GM21528 (cell line): ENCODE results near the gene ELK3.

Experiments
- ATAC-seq: cut with Tn5 transposase; IDR thresholded peaks from one replicate; pipeline ENCODE4 v1.9.1; 2021; ENCODE audit warnings: mild to moderate bottlenecking, moderate library complexity; ENCODE audit not compliant: unreplicated experiment, low FRiP score

Gene ELK3

DNA sequence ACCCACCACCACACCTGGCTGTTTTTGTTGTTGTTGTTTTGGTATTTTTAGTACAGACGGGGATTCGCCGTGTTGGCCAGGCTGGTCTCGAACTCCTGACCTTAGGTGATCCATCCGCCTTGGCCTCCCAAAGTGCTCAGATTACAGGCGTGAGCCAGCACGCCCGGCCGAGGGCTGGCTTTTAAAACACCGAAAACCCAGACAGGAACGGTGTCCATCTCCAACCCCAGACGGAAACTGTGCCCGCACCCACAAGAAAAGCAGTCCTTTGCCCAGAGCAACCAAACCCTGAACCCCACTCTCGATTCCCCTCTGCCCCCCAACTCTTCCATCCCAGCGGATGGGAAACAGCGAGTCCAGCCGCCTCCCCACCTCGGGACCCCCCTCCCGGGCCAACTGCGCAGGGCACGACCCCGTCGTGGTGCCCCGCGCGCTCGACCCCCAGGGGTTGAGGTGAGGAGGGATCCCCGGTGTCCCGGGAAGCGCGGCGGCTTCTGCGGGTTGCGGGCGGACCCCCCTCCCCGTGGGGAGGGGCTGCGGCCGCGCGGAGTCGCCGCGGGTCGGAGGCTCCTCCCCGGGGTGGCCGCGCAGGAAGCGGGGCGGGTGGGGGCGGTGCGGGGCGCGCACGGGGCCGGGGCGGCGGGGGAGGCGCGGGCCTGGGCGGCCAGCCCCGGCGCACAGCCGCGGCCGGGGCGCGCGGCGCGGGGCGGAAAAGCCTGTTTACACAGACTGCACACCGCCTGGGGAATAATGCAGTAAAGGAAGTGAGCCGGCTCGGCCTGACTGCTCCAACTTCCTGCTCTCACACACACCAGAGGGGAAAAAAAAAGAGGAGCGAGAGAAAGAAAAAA, at the start of gene ELK3:
Gene ELK3 (plus strand): TSS at position 651 of the 851 bp plus-strand sequence.
- peak; percentile 44 for ATAC-seq

DNA sequence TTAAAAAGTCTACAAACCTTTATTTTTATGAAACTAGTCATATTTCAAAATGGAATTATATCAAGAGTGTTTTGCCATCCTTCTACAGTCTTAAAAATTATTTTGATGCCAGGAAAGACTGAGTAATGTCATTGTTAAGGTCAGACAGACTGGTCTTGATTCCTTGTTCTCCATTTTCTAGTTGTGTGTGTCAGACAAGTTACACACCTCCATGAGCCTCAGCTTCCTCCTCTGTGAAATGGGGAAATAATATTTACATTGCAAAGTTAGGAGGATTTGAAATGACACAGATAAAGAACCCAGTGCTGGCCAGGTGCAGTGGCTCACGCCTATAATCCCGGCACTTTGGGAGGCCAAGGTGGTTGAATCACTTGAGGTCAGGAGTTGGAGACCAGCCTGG, 47.4 kb upstream of the ELK3 start:
- ATAC-seq, result no peak

DNA sequence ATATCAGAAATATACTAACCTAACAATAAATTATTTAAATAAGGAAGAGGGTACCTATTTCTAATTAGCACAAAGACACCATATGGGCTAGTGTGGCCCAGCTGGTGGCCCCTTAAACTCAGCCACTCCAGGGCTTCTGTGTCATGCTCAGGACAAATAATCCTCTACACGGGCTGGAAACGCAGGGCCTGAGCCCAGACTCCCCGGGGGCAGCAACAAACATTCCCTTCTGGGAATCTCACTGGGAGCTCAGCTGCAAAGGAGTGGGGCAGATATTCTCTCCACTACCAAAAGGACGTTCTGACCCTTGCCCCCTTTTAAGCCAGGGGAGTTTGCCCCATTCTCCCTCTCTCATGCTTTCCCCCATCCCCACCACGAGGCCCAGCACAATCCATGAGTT, 43.7 kb upstream of the ELK3 start:
- ATAC-seq, result no peak

DNA sequence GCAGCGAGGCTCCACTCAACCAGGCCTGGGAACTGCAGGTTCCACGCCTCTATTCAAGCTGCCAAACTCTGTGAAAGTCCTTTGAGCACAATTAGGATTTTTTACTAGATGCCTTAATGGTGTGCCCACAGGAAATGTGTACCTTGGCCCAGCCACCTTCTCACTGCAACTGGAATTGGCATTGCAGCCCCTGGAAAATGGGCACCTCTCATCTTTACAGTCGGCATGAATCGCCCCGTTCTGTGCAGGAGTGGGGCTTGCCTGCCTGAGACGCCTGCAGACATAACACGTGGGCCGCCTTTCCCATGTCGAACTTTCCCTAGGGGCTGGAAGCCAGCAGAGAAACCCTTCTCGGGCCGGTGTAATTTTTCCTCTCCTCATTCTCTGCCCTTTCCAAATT, 42.0 kb upstream of the ELK3 start:
- no peak for ATAC-seq

DNA sequence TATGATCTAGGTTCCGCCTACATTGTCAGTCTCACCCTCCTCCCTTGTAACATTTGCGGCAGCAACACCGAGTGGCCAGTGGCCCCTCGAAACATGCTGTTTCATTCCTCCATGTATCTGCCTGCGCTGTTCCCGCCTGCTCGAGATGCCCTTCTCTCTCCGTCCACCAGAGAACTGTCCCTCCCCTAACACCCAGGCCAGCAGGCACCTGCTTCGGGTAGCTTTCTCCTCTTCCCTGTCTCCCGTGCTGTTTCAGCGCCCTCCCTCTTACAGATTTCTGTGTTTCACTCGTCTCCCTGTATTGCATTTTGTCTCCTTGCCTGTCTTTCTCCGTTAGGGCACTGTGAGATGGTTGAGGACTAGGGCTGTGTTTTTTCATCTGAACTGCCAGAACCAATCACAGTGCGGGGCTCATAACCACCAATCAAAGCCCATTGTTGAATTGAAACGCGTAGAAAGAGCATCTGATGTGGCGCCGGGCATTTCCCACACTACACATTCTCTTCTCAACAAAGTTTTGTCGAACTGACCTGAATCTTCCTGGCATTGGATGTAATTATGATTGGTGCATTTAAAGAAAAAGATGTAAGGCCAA, 40.9 kb upstream of the ELK3 start:
- ATAC-seq, result no peak

DNA sequence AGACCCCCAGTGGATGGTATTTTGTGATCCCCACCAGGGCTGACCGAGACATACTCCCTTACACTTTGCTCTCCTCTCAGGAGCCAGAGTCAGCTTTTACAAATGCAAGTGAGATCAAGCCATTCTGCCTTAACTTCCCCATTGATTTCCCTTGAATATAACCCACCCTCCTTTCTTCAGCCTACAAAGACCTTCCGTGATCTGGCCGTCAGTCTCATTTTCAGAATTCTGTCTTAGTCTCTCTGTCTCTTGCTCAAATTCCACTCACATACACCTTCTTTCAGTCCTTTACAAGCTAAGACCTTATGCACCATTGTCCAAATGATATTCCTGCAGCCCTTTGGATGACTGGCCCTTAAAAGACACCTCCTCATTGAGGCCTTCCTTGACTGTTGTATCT, 39.0 kb upstream of the ELK3 start:
- ATAC-seq, result no peak

DNA sequence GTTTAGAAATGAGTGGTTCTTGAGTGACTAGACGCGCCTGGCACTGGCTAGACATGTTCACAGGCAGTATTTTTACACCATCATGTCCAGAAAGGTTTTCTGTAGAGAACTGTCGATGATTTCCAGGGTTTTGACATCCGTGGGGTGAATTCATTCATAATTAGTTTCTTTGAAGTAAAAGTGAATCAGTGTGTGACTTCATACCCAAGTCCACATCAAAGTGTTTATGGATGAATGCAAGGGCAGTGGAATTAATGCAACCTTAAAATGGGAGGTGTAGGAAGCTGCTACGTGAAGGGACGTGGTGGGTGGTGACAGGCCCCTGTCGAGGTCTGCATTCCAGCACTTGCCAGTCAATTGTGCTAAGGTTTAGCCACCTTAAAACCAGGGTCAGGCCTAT, 38.4 kb upstream of the ELK3 start:
- no peak for ATAC-seq

DNA sequence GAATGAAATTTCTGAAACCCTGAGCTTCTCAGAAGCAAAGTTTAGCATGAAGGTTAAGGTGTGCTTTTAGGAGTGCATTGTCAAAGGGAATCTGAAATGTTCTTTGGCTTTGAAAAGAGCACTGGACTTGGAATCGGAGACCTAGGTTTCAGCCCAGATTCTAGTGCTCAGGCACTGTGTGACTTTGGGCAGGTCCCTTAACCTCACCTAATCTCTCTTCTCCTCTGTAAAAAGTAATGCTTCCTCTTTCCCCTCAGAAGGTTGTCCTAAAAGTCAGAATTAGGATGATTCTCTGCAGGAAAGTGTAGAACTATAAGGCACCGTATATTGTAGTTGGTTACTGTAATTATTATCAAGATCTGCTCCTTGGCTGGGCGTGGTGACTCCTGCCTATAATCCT, 38.0 kb upstream of the ELK3 start:
- ATAC-seq, result no peak

DNA sequence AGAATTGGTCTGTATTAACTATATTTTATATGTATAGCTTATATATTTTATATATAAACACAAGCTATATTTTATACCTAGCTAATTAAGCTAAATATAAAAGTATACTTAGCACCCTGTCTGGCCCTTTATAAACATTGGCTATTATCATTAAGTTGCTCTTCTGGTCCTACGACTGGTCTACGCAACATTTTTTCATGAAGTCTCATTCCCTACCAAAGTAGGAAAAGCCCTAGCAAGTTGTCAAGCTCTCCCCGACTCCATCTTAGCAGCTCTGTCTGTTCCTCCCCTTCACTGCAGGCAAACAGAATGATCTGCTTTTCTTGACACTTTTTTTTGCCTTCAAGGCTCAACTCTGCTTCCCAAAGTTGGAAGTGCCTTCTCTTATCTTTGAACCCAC, 36.7 kb upstream of the ELK3 start:
- ATAC-seq, result no peak

DNA sequence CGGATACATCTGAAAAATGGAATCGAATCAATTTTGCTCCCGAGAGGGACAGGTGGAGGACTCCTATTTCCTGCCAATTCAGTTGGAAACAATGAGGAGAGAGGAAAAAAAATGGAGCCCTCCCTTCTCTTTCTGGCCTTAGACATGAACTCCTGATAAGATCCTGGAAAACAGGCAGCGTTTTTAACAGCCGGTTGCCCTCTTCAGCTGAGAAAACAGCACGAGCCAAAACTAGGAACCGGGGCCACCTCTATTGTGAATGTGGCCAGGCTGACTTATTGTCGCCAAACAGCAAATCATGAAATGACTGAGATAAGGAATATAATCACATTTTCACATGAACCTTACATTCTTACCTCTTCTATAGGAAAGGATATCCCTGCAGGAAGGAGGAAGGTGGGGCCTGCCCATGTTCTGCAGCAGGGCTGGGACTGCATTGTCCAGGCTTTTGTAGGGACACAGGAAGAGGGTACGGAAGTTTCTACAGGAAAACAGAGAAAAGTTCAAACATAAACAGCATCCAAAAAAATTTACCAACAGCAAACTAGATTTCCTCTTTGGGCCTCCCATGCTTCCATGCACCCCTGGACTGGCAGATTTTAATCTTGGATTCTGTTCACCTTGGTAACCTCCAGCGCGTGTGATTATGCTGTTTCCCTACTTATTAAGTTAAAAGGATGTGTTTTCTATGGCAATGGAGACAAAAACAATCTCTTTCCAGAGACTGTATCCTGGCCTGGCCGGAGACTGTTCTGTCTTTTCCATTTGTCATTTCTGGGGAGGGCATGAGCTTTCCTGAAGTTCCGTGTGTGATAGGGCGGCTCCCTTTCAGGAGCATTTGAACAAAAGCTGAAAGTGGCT, 29.0 kb upstream of the ELK3 start:
- ATAC-seq, result no peak

DNA sequence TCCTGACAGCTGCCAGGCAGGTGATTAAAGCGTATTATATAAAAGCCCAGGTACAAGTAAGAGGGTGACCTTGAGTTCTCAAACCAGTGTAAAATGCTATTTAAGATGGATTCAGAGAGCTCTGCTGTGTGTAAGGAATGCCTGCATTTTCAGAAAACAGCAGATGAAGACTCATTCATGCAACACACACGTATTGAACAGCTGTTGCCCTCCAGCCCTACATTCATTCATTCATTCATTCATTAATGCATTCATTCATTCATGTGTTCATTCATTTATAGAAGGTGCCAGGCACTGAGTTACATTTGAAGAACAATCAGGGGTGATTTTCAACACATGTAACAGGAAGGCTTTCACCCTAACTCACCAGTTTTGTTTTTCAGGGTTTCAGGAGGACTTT, 27.4 kb upstream of the ELK3 start:
- ATAC-seq, result no peak

DNA sequence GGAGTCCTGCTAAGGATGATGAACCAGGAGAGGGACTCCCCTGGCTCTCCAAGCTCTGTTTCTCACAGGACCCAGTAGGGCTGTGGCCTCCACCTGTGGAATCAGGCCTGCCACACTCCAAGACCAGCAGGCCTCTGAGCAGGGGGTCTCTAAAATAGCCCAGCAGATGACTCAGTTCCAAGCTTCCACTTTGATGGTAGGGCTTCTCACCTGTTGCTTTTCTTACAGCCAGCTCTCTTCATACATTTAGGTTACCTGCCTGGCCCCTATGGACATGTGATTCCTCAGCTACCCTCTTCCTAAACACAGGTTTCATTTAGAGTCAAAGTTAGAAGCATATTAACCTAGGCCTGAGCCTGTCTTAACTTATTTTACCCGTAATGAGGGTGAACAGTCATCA, 26.7 kb upstream of the ELK3 start:
- ATAC-seq, result no peak

DNA sequence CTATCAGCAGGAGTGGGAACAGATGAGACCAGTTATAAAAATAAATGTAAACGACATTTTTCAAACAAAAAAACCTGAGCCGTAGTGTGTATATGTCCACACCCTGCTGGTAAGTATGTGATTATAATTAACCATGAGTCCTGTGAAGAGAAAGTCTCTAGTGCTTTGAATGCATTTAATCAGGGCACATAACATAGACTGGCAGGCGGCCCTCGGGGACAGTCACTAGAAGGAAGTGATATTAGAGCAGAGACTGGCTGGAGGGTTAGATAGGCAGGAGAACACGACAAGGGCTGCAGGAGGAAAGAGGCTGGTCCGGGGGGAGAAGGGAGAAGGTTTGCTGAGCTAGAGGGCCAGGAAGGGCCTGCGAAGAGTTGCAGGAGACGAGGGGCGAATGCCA, 23.8 kb upstream of the ELK3 start:
- ATAC-seq, result no peak

DNA sequence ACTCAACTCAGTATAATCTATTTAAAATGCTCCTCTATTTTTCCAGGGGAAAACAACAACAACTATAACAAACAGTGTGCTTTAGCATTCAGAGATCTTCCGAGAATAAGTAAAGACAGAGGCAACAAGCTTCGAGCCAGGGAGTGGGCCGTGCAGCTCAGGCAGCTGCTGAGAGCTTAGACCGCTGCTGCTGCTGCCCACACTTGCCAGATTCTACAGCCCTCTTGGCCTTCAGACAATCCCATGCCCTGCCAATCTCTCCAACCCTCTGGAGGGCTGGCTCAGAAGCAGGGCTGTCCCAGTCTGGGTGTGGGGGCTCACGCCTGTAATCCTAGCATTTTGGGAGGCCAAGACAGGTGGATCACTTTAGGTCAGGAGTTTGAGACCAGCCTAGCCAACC, 23.4 kb upstream of the ELK3 start:
- ATAC-seq, result no peak

DNA sequence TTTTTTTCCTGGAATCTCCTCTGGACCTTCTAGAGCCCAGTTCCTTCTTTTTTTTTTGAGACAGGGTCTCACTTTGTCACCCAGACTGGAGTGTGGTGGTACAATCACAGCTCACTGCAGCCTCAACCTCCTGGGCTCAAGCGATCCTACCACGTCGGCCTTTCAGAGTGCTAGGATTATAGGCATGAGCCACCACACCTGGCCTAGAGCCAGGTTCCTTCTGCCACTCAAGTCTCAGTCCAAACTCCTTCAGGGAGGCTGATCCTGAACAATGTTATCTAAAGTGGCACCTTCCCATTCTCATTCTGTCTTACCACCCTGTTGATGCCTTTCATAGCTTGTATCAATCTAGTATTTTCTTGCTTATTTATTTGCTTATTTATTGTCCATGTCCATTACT, 22.3 kb upstream of the ELK3 start:
- ATAC-seq, result no peak

DNA sequence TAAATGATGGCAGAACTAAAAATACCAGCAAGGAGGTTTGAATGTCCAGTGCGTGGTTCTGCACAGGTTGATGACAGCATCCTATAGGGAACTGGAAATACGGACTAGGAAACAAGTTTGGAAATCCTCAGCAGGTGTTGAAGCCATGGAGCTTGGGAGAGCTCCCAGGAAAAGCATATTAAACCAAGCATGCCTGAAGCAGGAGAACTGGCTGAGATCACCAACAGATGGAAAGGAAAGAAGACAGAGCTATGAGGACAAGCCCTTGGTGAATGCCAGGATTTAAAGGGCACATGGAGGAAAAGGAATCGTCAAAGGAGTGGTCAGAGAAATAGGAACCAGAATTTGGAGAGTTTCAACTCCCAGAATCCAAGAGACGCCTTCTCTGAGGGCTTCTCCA, 21.2 kb upstream of the ELK3 start:
- ATAC-seq, result no peak

DNA sequence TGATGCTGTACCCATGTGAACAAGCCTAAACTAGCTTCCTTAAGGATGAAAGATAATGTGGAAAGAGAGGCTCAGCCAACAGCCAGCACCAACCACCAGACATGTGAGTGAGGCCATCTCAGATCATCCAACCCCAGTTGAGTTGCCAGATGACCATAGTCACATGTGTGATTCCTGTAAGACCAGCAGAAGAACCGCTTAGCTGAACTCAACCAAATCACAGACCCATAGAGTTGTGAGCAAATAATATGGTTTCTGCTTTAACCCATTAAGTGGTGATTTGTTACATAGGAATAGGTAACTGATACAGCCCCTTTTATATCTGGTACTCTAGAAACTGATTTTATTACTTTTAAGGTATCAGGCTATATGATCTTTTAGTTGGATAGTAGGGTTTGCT, 17.6 kb upstream of the ELK3 start:
- no peak for ATAC-seq

DNA sequence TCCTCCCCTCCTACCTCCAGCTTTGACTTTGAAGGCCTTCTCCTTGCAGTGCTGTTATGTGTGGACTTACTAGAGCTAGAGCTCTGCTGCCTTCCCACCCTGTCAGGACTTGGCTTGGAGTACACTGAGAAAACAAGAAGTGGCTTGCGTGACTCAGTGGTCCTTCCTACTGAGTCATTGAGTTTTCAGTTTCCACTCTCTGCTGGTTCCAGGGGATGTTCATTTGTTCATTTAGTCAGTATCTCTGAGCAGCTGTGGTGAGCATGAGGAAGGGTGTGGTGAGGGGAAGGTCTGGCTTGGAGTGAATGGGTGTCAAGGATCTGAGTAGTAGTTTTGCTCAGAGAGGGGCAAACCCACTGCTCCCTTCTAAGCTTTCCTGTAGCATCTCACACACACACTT, 17.2 kb upstream of the ELK3 start:
- no peak for ATAC-seq

DNA sequence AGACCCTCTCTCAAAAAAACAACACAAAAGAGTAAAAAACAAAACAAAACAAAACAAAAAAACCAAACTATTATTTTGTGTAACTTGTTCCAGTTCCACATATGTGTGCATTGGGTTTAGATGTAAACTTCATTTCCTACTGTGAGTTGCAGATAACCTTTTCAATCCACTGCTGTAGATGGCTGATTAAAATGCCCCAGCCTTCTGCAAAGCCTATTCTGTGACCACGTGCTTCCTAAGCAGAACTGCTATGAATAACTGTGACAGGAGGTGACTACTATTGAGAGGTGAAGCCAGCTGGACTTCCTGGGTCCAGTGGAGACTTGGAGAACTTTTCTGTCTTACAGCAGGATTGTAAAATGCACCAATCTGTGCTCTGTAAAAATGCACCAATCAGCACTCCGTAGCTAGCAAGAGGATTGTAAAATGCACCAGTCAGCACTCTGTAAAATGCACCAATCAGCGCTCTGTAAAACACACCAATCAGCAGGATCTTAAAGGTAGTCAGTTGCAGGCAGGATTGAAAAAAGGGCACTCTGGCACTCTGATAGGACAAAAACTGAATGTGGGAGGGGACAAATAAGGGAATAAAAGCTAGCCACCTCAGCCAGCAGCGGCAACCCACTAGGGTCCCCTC, 10.3 kb upstream of the ELK3 start:
- ATAC-seq, result no peak

DNA sequence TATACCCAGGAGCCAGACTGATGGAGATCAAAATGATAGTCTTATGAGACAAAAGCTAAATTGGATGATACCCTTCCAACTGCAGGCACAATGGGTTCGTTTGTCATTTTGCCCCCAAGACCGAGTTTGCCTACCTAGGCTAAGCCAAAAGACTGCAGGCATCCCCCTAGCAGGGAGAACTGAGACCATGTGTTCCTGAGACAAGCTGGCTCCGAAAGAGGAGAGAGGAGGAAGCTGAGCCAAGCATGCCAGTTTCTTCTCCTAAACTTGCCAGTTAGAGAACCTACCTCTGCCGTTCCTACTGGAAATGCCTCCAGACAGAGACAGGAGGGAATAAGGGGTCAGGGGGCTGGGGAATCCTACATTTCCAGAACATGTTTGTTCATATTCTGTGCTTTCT, 8.3 kb upstream of the ELK3 start:
- ATAC-seq, result no peak
